SK-N-SH treated with all-trans-retinoic acid at 6 μM for 48 hours (cell line): ENCODE data around the gene FGF3.

Experiments used
- ARNTL ChIP-seq: fragments of 450-650 bp; formaldehyde crosslinking; IDR thresholded peaks from 2 replicates; pipeline ENCODE4 v1.5.0; 2020; ENCODE audit warnings: low read depth, mild to moderate bottlenecking, moderate library complexity, borderline replicate concordance
- TCF4 ChIP-seq: fragments of 250-450 bp; sonication (Bioruptor Pico); IDR thresholded peaks from 2 replicates; pipeline ENCODE4 v1.8.0; 2021; ENCODE audit warnings: mild to moderate bottlenecking, moderate library complexity, borderline replicate concordance

GRCh38 chr11:69811431-69811830 lies 7.8 kb downstream of the FGF3 start:
- TF ChIP-seq ARNTL (CRISPR knock-in tag), result no peak
- TF ChIP-seq TCF4 (CRISPR knock-in tag), result no peak
